Measurements from ENCODE around the gene DHRSX.
"Not testable (repeated sequence)": the region's sequence is repeated elsewhere in the genome, so short reads cannot be mapped to it uniquely, and the experiment has no call there.

DHRSX gene

DNA sequence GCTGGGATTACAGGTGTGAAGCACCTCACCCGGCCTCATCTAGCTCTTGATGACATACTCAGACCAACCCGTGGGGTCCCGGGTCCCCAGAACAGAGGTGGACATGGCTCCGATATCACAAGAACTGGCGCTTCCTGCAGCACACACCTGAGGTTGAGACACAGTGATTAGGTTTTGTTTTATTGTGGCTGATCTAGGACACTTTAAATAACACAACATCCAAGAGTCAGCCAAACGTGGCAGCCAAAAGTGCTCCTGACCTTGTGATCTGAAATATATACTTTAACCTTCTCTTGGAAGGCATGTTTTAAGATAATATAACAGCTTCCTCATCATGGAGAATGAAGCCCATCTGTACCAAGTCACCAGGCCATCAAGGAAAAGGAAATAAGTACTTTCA is 198.9 kb downstream of the DHRSX start:
- no peak for DNase-seq

- no peak for DNase-seq
These were observed 200.9 kb downstream of the DHRSX start for GRCh38 chrX:2299871-2300270.

- DNase-seq, result no peak
These were observed 214.0 kb downstream of the DHRSX start for GRCh38 chrX:2286731-2287130.

DNA sequence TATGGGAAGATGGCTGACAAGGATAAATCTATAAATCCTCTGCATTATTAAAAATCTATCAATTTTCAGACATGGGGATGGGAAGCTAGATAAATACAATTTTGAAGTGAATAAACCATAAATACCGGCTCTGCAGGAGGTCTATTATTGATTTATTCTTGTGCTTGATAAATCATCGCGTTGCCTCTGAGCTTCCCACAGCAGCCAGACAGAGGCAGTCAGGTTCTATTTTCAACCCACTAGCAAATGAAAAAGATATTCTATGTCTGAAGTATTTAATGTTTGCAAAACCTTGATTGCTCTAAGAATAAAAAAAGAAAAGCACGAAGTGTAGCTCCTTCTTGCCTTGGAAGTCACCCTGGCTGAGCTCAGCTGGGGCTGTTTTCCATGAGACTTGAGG is 216.2 kb downstream of the DHRSX start:
- no peak for DNase-seq

DNA sequence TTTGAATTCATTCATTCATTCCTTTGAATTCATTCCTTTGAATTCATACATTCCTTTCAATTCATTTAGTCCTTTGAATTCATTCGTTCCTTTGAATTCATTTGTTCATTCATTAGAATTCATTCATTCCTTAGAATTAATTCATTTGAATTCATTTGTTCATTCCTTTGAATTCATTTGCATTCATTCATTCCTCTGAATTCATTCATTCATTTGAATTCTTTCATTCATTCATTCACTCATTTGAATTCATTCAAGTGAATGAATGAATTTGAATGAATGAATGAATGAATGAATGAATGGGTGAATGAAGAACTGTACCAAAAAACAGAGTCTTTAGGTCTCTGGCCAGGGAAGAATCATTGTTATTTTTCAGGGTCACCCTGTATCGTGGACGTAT is 216.6 kb downstream of the DHRSX start:
- no peak for DNase-seq

- DNase-seq, result no peak
These were observed 217.5 kb downstream of the DHRSX start for GRCh38 chrX:2283111-2283859.

- DNase-seq, result no peak
These were observed 218.2 kb downstream of the DHRSX start for GRCh38 chrX:2282490-2283090.

DNA sequence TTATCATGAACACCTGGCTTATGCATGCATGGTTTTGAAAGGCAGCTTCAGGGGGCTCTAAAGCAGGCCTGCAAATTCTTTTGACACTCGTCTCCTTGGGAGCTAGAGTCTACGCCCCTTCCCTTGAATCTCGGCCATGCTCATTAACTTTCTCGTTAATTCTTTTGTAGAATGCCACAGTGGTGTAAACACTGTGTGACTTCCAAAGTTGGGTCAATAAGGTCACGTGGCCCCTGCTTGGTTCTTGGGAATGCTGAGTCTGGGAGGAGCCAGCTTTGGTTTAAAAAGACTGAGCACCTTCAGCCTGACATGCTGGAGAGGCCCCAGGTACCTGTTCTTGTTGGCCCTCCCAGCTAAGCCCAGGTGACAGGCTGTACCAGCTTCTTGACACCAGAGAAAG is 228.4 kb downstream of the DHRSX start:
- DNase-seq, result no peak

DNA sequence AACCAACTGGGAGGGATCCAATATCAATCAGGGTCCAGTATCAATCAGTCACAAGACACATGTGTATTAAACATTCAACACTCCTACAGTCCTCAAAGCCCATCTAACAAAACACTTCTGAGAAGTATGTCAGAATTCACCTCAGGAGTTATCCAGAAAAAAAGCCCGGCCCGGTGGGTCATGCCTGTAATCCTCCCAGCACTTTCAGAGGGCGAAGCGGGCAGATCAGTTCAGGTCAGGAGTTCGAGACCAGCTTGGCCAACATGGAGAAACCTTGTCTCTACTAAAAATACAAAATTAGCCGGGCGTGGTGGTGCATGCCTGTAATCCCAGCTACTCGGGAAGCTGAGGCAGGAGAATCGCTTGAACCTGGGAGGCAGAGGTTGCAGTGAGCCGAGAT is 229.2 kb downstream of the DHRSX start:
- not testable (repeated sequence) for DNase-seq

DNA sequence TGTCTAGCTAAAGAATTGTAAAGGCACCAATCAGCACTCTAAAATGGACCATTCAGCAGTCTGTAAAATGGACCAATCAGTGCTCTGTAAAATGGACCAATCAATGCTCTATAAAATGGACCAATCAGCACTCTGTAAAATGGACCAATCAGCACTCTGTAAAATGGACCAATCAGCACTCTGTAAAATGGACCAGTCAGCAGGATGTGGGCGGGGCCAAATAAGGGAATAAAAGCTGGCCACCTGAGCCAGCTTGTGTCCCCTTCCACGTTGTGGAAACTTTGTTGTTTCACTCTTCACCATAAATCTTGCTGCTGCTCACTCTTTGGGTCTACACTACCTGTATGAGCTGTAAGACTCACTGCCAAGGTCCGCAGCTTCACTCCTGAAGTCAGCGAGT is 230.0 kb downstream of the DHRSX start:
- not testable (repeated sequence) for DNase-seq

DNA sequence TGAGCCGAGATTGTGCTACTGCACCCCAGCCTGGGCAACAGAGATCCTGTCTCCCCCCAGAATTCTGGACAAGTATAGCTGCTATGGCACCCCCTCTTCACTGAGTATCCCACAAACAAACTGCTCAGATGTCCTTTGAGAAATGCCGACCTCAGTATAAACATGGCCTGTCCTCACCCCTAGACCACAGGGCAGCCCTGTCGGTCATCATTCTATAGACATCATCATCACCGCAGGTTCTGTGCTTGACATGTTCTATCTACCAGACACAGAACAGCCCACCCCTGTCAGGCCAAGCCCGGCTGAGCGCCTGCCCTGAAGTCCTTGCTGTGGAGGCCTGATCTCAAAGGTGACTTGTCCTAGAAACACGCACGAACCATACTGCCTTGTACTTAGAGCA is 232.9 kb downstream of the DHRSX start:
- DNase-seq, result no peak

DNA sequence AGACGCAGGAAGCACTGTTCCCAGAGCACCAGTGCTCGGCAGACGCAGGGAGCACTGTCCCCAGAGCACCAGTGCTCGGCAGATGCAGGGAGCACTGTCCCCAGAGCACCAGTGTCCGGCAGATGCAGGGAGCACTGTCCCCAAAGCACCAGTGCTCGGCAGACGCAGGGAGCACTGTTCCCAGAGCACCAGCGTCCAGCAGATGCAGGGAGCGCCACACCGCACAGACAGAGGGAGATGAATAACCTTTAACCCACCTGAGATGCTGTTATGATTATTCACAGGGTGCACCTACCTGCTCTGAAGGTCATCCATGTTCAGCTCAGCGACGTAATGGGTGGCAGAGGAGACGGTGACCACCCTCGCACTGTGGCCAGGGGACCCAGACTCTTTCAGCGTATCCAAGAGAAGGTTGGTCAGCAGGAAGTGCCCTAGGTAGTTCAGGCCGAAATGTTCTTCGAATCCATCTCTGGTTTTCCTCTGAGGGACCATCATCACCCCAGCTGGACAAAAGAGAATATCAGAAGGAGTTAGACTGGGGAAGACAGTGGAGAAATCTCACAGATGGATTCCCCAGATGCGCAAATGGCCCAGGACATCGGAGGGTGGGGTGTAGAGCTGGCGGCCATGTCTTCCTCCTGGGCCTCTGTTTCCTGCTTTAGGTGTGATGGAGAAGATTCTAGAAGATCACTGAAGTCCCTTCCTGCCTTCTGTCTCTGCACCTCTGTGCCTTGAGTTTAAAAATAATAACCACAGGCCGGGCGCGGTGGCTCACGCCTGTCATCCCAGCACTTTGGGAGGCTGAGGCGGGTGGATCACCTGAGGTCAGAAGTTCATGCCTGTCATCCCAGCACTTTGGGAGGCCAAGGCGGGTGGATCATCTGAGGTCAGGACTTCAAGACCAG is 234.1 kb downstream of the DHRSX start:
- no peak for DNase-seq

GRCh38 chrX:2265658-2266444 is 234.9 kb downstream of the DHRSX start:
- not testable (repeated sequence) for DNase-seq

- DNase-seq, result no peak
These were observed 236.4 kb downstream of the DHRSX start for GRCh38 chrX:2264179-2265030.

- DNase-seq, result no peak
These were observed 237.6 kb downstream of the DHRSX start for GRCh38 chrX:2263203-2263602.

DNA sequence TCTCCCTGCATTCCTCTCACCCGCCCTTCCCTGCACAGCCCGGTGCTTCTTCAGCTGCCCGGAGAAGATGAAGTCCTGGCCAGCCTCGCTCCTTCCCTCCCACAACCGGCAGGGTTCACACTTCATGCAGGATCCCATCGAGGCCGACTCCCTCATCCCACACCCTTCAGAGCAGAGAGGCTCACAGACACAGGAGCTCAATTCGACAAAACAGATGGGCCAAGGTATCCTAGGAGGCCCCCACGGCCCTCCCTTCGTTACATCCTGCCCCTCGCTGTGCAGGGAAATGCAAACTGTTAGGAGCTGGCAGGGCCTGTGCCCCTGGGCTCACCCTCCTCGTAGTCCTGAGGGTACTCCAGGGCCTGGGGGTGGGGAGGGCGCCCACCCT is 238.1 kb downstream of the DHRSX start:
- no peak for DNase-seq

DNA sequence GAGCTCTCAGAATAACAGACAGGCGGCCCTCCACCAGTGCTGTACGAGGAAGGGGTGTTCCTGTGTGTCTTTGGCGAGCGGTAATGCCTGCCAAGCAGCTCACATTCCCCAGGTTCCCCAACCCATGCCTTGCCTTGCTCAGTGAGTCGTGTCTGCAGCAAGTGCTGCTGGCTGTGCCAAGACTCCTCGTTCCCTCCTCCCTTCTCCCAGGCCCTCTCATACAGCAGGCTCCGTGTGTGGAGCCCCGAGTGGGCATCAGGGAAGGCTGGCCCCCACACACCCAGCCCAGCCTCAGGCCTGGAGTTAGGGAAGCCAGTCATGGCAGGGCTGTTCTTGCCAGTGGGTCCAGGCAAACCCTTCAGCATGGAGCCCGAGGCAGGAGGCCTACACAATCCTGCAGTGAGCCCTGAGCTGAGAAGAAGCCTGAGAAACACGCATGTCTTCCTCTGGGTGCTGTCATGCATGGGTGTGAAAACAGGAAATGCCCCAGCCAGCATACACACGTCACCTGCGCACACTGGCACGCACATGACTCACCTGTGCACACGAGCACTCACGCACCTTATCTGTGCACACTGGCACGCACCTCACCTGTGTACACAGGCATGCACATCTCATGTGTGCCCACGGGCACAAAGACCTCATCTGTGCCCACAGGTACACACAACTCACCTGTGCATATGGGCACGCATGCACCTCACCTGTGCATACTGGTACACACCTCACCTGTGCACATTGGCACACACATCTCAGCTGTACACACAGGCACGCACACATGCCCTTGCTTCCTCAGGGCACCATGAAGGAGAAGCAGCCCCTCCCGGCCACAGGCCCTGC is 238.7 kb downstream of the DHRSX start:
- DNase-seq, result no peak

GRCh38 chrX:2252331-2253065 is 248.3 kb downstream of the DHRSX start:
- no peak for DNase-seq

DNA sequence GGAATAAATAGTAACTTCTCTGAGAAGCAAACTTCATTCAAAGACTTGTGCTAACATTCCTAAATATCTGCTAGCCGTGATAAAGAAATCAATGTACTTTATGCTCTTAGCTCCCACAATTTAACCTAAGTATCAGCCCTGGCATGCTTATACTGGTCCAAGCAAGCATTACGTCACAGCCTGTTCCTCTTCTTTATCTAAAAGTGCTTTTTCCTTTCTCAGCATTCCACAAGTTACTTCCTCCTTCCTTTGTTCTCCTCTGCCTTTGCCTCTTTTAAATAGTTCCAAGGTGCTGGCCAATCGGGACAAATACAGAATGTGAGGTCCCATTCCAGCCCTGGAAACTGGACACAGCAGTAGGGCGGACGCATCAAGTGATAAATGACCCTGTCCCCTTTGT is 249.6 kb downstream of the DHRSX start:
- DNase-seq, result no peak

- DNase-seq, result no peak
These were observed 256.8 kb downstream of the DHRSX start for GRCh38 chrX:2243913-2244460.

Measured in HCEC 1CT (cell line).